ENCODE results near the gene CD209. TPM values are rescaled to one million over a fixed set of nuclear protein-coding genes. Genes with fewer than 3 reads are reported as not detected.

The CD209 gene
- total RNA-seq, 2 experiments from 2014 or later = not detected

- peak; percentile 71 for DNase-seq (ENCODE audit: low spot score)
- H3K4me1 ChIP-seq (ENCODE audit: insufficient read depth, low read length, poor library complexity, severe bottlenecking) = peaks cover 75% of the 10 kb centered on the region
- no TSS peak for BruUV-seq (replicated peaks)
- H3K4me2 ChIP-seq (ENCODE audit: low read length) = peak overlapping the region; percentile 47
- no peaks in the 10 kb centered on the region for H4K20me1 ChIP-seq (ENCODE audit: insufficient read depth, low read length)
- TF ChIP-seq CTCF (conservative IDR thresholded peaks at IDR 0.05; ENCODE audit: low read length) (no peak), EZH2phosphoT487 (IDR thresholded peaks at IDR 0.05; ENCODE audit: borderline replicate concordance, low read depth, low read length) (no peak)
- H3K36me3 ChIP-seq (ENCODE audit: insufficient read depth, low read length) = no peaks in the 10 kb centered on the region
- CTCF ChIA-PET (ENCODE audit: unreplicated experiment) = no interaction called here
- no peaks in the 10 kb centered on the region for H3K9me2 ChIP-seq (ENCODE audit: insufficient read depth, low read length)
- H3K79me2 ChIP-seq (ENCODE audit: insufficient read depth, low read depth, low read length) = no peaks in the 10 kb centered on the region
- peak overlapping the region; percentile 33; the same call in 1 of the 2 replicates for H2AFZ ChIP-seq (ENCODE audit: low read length)
- peak overlapping the region; percentile 18 for H3K4me3 ChIP-seq (ENCODE audit: low read depth, low read length, poor library complexity, severe bottlenecking)
- no peaks in the 10 kb centered on the region for H3K9me3 ChIP-seq (ENCODE audit: low read length)
- peak overlapping the region; percentile 51 for H3K27ac ChIP-seq (ENCODE audit: low read depth, low read length, poor library complexity, severe bottlenecking)
- POLR2A ChIA-PET = no interaction called here
- intact Hi-C loops (cut with micrococcal nuclease; ENCODE audit: unreplicated experiment) = no loop called here
These were observed 41.7 kb downstream of the CD209 start for GRCh38 chr19:7705387-7706187.

- H3K27ac ChIP-seq (ENCODE audit: low read depth, low read length, poor library complexity, severe bottlenecking) = no peak overlapping the region
- no peaks in the 10 kb centered on the region for H3K79me2 ChIP-seq (ENCODE audit: insufficient read depth, low read depth, low read length)
- ChIA-PET CTCF (ENCODE audit: unreplicated experiment) (no interaction called here), POLR2A (no interaction called here)
- no peaks in the 10 kb centered on the region for H3K9me2 ChIP-seq (ENCODE audit: insufficient read depth, low read length)
- H3K4me1 ChIP-seq (ENCODE audit: insufficient read depth, low read length, poor library complexity, severe bottlenecking) = peaks cover 84% of the 10 kb centered on the region
- no peak overlapping the region for H3K4me2 ChIP-seq (ENCODE audit: low read length)
- H3K36me3 ChIP-seq (ENCODE audit: insufficient read depth, low read length) = no peaks in the 10 kb centered on the region
- no peak for TF ChIP-seq CTCF (conservative IDR thresholded peaks at IDR 0.05; ENCODE audit: low read length)
- TF ChIP-seq EZH2phosphoT487 (IDR thresholded peaks at IDR 0.05; ENCODE audit: borderline replicate concordance, low read depth, low read length) = no peak
- H3K4me3 ChIP-seq (ENCODE audit: low read depth, low read length, poor library complexity, severe bottlenecking) = no peak overlapping the region
- intact Hi-C loops (cut with micrococcal nuclease; ENCODE audit: unreplicated experiment) = no loop called here
- H3K9me3 ChIP-seq (ENCODE audit: low read length) = no peaks in the 10 kb centered on the region
- no peak for DNase-seq (ENCODE audit: low spot score)
- no TSS peak for BruUV-seq (replicated peaks)
- no peaks in the 10 kb centered on the region for H4K20me1 ChIP-seq (ENCODE audit: insufficient read depth, low read length)
- H2AFZ ChIP-seq (ENCODE audit: low read length) = no peak overlapping the region
These were observed 42.9 kb downstream of the CD209 start for GRCh38 chr19:7704280-7705060.
